Left ventricle myocardium inferior (tissue), 1 donor: ENCODE data around the gene PAX4. TPM values are rescaled to one million over a fixed set of nuclear protein-coding genes. Genes with fewer than 3 reads are reported as not detected.

Experiments used
- DNase-seq: peaks from one replicate; pipeline ENCODE4 v3.0.0-alpha.2; 2020
- H3K27ac ChIP-seq: fragments of 200-600 bp; replicated peaks from 2 replicates; pipeline ENCODE4 v1.8.0; 2021
- H3K27me3 ChIP-seq: fragments of 200-600 bp; 2 replicates; pipeline ENCODE4 v1.8.0; 2021; ENCODE audit warnings: low read depth
- H3K36me3 ChIP-seq: fragments of 200-600 bp; 2 replicates; pipeline ENCODE4 v1.8.0; 2021
- H3K4me1 ChIP-seq: fragments of 200-600 bp; 2 replicates; pipeline ENCODE4 v1.8.0; 2021
- H3K4me3 ChIP-seq: fragments of 200-600 bp; 2 replicates; pipeline ENCODE4 v1.8.0; 2021; ENCODE audit warnings: mild to moderate bottlenecking, moderate library complexity
- H3K9me3 ChIP-seq: fragments of 200-600 bp; replicated peaks from 2 replicates; pipeline ENCODE4 v1.8.0; 2021
- intact Hi-C: fragments of 100-400 bp; cut with micrococcal nuclease; formaldehyde crosslinking; loops from one replicate; pipeline ENCODE4 v1.11.0; 2022
- total RNA-seq: library from RNA; stranded (reverse); fragmentation: NEBNext Ultra II Directional; extraction: Animal tissue kit (Norgen Biotek cat#: 25700); gene quantifications from one replicate; pipeline ENCODE4 v1.2.1, GENCODE V29; 2021
- TF ChIP-seq, protein P1 (sequence below): fragments of 200-600 bp; IDR thresholded peaks from 2 replicates; pipeline ENCODE4 v1.8.0; 2021; ENCODE audit warnings: antibody characterized with exemption, mild to moderate bottlenecking, borderline replicate concordance
- donor health status: DM: no; HTN: yes; CAD: no; lungs with severe emphysema.

Gene PAX4
- total RNA-seq, 1 donor from 2014 or later = not detected

DNA sequence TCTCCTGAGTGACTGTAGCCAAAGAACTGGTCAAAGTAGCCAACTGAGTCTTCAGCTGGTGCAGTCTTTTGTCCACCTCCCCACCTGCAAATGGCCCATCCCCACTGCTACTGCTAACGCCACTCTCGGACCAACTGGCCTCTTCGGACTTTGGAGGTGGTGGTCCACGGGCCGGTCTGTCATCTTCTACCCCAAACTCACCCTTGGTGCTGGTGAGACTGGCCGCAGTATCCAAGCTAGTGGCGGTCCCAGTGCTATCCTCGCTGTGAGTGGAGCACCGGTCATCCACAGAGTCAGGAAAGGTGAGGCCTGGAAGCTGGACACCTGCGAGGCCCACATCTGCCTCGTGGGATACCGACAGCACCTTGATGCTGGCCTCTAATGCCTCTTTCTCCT lies 33.3 kb downstream of the PAX4 start:
- intact Hi-C loops = no loop called here
- Histone ChIP-seq H3K9me3 (no peaks in the 10 kb centered on the region), H3K27me3 (no peaks in the 10 kb centered on the region), H3K4me3 (peak overlapping the region; percentile 79), H3K36me3 (peaks cover 25% of the 10 kb centered on the region), H3K27ac (peak overlapping the region; percentile 85), H3K4me1 (peaks cover 81% of the 10 kb centered on the region)
- DNase-seq = no peak
- TF ChIP-seq, protein P1, sequence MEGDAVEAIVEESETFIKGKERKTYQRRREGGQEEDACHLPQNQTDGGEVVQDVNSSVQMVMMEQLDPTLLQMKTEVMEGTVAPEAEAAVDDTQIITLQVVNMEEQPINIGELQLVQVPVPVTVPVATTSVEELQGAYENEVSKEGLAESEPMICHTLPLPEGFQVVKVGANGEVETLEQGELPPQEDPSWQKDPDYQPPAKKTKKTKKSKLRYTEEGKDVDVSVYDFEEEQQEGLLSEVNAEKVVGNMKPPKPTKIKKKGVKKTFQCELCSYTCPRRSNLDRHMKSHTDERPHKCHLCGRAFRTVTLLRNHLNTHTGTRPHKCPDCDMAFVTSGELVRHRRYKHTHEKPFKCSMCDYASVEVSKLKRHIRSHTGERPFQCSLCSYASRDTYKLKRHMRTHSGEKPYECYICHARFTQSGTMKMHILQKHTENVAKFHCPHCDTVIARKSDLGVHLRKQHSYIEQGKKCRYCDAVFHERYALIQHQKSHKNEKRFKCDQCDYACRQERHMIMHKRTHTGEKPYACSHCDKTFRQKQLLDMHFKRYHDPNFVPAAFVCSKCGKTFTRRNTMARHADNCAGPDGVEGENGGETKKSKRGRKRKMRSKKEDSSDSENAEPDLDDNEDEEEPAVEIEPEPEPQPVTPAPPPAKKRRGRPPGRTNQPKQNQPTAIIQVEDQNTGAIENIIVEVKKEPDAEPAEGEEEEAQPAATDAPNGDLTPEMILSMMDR = no peak

DNA sequence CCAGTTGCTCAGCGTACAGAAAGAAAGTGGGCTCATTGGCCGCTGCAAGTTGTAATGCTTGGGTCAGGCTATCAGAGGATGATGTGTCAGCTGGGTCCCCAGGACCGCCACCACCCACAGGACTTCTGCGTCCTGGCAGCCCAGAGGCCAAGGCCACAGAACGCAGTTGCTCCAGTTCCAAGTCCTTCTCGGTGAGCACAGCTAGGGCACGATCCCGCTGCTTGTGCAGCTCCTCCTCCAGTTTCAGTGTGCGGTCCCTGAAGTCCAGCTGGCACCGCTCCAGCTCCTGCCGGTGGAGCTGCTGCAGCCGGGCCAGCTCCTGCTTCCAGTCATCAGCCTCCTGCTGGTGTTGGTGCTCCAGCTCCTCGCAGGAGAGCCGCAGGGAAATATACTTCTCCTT lies 35.6 kb downstream of the PAX4 start:
- Histone ChIP-seq H3K27ac (peak overlapping the region; percentile 38), H3K4me3 (no peak overlapping the region), H3K27me3 (no peaks in the 10 kb centered on the region), H3K9me3 (no peaks in the 10 kb centered on the region), H3K4me1 (peaks cover 74% of the 10 kb centered on the region), H3K36me3 (peaks cover 25% of the 10 kb centered on the region)
- TF ChIP-seq, protein P1 = peak; percentile 35
- peak; percentile 82 for DNase-seq
- intact Hi-C loops = no loop called here

DNA sequence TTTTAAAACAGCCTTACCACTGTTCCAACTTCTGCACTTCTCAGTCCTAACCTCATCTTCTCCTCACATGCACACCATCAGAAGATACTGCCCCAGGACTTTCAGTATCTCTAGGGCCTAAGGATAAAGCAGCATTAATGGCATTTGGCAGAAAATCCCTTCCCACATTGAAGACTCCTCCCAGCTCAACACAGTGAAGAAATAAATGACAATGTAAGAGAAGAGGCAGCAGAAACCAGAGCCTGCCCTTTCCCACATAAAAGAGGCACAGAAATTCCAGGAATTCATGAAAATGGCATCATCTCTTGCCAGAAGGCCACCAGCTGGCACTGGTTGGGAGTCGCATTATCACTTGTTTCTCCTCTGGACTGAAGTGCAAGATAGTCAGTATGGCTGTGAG lies 36.2 kb downstream of the PAX4 start:
- H3K4me1 ChIP-seq = peaks cover 71% of the 10 kb centered on the region
- intact Hi-C loops = no loop called here
- H3K27me3 ChIP-seq = no peaks in the 10 kb centered on the region
- DNase-seq = no peak
- H3K27ac ChIP-seq = peak overlapping the region; percentile 38
- H3K36me3 ChIP-seq = peaks cover 25% of the 10 kb centered on the region
- TF ChIP-seq, protein P1 = no peak
- H3K9me3 ChIP-seq = no peaks in the 10 kb centered on the region
- H3K4me3 ChIP-seq = no peak overlapping the region

DNA sequence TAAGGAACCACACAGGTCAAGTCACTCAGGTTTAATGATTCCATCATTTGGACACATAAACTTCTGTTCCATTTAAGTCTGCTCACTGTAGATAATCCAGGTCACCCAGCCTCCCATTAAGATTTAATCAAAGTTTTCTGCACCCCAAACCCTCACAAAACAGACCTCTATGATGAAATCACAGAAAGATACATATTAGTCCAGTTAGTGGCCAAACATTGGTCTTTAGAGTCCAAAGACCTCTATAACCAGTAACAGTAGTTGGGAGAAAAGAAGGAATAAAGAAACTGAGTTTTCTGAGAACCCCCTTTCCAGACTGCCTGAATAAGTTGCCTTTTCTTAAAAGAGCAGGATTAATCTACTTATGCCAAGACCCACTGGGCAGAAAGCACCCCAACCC lies 37.3 kb downstream of the PAX4 start:
- no peak overlapping the region for H3K4me3 ChIP-seq
- H3K27me3 ChIP-seq = no peaks in the 10 kb centered on the region
- no peaks in the 10 kb centered on the region for H3K9me3 ChIP-seq
- H3K4me1 ChIP-seq = peaks cover 64% of the 10 kb centered on the region
- intact Hi-C loops = no loop called here
- H3K36me3 ChIP-seq = peaks cover 25% of the 10 kb centered on the region
- H3K27ac ChIP-seq = no peak overlapping the region
- no peak for DNase-seq
- TF ChIP-seq, protein P1 = no peak

DNA sequence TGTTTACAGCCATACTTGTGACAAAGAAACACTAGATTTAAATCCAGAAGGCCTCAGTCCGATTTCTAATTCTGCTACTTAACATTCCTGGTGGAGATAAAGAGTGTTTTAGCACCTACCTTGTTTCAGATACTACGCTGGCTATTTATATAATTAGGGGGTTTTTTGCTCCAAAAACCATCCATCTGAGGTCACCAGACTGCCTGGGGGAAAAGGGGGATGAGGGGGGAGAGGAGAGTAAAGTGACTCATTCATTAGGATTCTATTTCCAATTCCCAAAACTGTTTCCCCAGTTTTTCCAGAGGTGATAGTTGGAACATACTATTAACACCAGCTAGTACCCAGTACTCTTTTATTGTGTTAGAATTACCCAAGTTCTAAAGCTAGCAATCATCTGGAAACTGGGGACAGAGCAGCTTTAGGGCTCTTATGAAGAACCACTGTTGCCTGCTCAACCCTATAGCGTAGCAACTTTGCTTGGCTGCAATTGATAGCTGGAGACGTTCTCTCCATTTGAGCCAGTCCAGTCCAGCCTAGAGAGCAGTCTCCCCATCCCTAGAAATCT lies 39.1 kb downstream of the PAX4 start:
- Histone ChIP-seq H3K36me3 (peaks cover 25% of the 10 kb centered on the region), H3K4me1 (peaks cover 47% of the 10 kb centered on the region), H3K9me3 (no peaks in the 10 kb centered on the region), H3K27ac (no peak overlapping the region), H3K4me3 (no peak overlapping the region), H3K27me3 (no peaks in the 10 kb centered on the region)
- no peak for DNase-seq
- TF ChIP-seq, protein P1 = no peak
- intact Hi-C loops = no loop called here
